Urothelium cell line (cell line): ENCODE measurements around the gene MFGE8.
A peak's percentile ranks its signal among the peaks of the same experiment; 100 is the strongest.
"Not testable (repeated sequence)": the region's sequence is repeated elsewhere in the genome, so short reads cannot be mapped to it uniquely, and the experiment has no call there.

Source experiments
- DNase-seq: peaks from one replicate; pipeline ENCODE4 v3.0.0; 2011; ENCODE audit warnings: low spot score, mixed read lengths
- FAIRE-seq: peaks from 2 replicates; lab custom pipeline; 2011; peaks lifted over from hg19 to GRCh38; lab: Jason Lieb, UNC

MFGE8 gene, protein sequence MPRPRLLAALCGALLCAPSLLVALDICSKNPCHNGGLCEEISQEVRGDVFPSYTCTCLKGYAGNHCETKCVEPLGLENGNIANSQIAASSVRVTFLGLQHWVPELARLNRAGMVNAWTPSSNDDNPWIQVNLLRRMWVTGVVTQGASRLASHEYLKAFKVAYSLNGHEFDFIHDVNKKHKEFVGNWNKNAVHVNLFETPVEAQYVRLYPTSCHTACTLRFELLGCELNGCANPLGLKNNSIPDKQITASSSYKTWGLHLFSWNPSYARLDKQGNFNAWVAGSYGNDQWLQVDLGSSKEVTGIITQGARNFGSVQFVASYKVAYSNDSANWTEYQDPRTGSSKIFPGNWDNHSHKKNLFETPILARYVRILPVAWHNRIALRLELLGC

DNA sequence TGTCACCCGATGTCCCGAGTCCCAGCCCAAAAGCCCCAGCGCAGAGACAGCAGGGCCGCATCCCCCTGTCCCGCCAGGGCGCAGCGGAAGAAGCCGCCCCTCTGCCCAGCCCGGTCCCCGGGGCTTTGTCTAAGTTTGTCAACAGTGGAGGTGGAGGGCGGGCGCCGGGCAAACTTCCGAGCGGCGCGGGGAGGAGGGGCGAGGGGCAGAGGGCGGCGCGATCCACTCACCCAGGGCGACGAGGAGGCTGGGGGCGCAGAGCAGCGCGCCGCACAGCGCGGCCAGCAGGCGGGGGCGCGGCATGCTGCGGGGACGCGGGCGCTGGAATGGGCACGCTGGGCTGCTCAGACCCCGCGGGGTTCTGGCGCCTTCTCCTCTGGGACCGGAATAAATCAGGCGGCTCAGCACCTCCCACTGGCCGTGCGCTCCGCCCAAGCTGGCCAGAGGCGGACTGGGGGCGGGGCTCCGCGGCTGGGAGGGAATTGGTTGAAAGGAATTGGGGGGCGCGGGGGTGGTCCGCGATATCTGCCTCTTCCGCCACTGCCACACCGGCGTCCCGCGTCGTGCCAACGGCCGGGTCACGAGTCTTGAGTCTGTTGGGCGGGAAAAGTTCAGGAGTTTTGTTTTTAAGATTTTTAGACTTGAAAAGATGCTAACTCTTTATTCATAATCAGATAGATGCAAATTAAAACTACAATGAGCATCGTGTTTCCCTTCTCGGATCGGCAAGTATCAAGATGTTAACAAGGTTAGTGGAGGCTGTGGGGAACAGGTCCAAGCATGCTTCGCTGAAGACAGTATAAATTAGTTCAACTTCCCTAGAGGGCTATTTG lies at the start of gene MFGE8:
MFGE8 (minus strand) TSS at position 363 of the 833 bp plus-strand sequence; CDS start at position 303, 60 bp downstream.
- DNase-seq, result peak; percentile 88
- no peak for FAIRE-seq

GRCh38 chr15:88959445-88959844 lies 46.3 kb upstream of the MFGE8 start:
- DNase-seq (no peak), FAIRE-seq (no peak)

GRCh38 chr15:88956906-88957305 lies 43.7 kb upstream of the MFGE8 start:
- FAIRE-seq, result no peak
- DNase-seq, result no peak

- FAIRE-seq (no peak), DNase-seq (no peak)
These were observed 43.1 kb upstream of the MFGE8 start for GRCh38 chr15:88956263-88956662.

- DNase-seq, result no peak
These were observed 41.5 kb upstream of the MFGE8 start for GRCh38 chr15:88954431-88955277.

DNA sequence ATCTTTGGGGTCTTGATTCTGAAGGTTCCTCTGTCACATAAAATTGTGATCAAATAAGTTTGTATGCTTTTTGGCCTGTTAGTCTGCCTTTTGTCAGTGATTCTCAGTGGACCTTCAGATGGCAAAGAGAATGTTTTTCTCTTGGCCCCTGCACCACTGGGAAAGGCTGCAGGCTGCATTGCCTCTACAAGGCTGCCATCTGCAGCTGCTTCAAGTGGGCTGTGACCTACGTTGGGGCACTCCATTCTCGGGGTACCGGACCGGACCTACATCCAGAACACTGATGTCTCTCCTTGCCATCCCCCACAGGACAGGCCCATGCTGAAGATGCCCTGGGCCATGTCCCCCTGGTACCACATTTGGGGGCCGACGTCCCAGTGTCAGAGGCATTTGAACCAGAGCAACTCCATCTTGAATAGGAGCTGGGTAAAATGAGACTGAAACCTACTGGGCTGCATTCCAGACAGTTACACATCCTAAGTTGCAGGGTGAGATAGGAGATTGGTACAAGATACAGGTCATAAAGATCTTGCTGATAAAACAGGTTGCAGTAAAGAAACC lies 37.5 kb upstream of the MFGE8 start:
- FAIRE-seq (no peak), DNase-seq (no peak)

More at GRCh38 chr15:88954431-88955277, 41.5 kb upstream of the MFGE8 start:
- FAIRE-seq, result no peak

DNA sequence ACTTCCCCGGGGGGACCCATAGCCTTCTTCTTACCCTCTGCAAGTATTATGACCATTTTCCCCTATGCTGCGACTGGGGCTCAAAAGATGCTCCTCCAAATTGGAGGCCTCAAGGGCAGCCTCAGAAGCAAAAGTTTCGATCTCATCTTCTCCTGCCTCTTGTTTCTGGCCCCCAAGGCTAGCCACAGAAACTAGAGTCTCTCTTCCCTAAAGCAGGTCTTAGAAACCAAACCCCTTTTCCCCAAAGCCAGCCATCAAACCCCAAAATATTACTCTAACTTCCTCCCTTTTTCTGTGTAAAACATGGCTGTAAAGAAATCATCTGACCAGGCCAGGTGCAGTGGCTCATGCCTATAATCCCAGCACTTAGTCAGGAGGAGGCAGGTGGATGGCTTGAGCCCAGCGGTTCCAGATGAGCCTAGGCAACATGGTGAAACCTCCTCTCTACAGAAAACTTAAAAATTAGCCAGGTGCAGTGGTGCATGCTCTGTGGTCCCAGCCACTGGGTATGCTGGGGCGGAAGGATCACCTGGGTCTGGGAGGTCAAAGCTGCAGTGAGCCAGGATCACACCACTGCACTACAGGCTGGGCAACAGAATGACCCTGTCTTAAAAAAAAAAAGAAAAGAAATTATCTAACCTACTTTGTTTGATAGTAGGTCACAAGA lies 36.7 kb upstream of the MFGE8 start:
- DNase-seq (no peak), FAIRE-seq (no peak)

DNA sequence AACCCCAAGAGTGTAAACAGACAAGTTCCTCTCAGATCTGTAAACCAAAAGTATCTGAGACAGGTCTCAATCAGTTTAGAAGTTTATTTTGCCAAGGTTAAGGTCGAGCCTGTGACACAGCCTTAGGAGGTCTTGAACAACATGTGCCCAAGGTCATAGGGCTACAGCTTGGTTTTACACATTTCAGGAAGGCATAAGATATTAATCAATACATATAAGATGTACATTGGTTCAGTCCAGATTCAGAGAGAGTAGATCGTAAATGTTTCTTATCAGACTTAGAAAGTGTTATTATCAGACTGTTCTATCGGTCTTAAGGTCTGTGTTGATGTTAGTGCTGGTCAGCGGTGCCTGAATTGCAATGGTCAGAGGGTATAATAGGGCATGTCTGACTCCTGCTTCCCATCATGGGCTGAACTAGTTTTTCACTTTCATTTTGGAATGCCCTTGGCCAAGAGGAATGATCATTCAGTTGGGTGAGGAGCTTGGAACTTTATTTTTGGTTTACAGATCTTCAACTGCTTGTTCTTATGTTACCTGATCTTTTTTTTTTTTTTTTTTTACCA lies 27.0 kb upstream of the MFGE8 start:
- no peak for DNase-seq

DNA sequence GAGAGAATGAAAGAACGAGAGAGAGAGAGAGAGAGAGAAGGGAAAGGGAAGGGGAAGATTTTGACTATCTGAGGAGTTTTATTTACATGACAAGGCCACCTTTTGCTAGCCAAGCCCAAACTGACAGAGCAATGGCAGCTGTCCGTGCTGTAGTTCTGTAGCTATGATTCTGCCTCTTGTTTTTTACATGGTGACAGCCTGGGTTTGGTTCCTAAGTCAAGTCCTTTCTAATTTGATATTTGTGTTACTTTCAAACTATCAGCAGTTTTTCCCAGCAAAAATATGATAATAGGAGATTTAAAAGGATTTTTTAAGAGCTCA lies 26.3 kb upstream of the MFGE8 start:
- DNase-seq (no peak), FAIRE-seq (no peak)

More for the DNA sequence above, 27.0 kb upstream of the MFGE8 start:
- FAIRE-seq, result no peak

DNA sequence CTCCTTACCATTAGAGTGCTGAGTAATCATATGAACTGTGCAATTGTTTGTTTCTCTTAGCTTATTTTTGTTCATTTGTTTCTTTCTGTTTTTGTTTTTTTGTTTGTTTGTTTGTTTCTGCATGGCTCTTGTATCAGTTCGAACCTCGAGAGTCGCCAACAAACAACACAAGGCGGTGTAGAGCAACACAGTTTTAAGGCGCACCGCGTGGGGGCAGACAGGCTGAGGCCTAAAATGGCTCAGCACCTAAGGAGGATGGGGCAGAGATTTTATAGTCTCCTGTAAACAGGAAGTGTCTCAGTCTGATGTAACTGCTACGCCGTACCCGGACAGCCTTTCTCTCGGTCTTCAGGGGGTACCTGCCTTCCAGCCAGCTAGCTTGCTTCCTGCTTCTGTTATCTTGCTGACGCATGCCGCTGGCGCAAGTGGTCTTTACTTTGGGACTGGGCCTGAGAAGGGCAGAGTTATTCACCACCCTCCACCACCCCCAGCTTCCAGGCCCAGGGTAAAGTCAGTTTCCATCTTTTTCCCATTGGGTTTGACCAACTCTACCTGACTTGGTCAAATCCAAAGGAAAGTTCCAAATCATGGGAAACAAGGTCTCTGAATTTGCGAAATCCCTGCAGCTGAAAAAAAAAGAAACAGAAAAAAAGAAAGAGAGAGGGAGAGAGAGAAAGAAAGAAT lies 25.8 kb upstream of the MFGE8 start:
- FAIRE-seq (no peak), DNase-seq (no peak)

- FAIRE-seq, DNase-seq: not testable (repeated sequence)
These were observed 21.3 kb upstream of the MFGE8 start for GRCh38 chr15:88934449-88934848.

GRCh38 chr15:88932875-88933330 lies 19.7 kb upstream of the MFGE8 start:
- FAIRE-seq, result no peak
- no peak for DNase-seq

- DNase-seq (no peak), FAIRE-seq (no peak)
These were observed 19.2 kb upstream of the MFGE8 start for GRCh38 chr15:88932271-88932874.

DNA sequence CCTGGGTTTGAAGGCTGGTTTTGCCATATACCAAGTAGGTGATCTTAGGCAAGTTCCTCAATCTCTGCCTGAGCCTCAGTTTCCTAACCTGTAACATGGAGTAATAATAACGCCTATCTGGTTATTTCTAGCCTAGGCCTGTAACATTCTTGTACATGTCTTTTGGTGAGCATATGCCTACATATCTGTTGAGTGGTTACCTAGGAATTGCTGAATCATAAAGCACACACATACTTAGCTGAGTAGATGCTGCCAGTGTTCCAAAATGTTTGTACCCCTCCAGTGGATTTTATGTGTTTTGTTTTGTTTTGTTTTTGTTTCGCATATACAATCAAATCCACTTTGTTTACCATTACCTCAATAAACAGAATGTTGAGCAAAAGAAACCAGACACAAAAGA lies 17.4 kb upstream of the MFGE8 start:
- no peak for FAIRE-seq
- DNase-seq, result no peak

GRCh38 chr15:88929358-88930098 lies 16.3 kb upstream of the MFGE8 start:
- not testable (repeated sequence) for FAIRE-seq, DNase-seq

DNA sequence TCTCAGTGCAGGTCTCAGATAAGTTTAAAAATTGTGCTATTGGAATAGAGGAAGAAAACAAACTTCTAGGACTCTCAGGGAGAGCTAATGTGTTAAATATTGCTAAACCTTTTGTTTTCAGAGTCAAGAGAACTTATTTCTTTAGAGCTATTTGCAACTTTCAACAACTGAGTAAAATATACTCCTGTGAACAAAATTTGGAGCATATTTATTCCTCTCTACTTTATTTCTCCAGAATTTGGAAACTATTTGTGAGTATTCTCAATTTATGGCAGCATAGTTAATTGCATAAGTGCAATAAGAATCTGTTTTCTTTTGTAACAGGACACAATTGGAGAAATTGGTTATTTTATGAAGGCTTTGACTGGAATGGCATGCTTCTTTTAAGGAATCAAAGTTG lies 15.0 kb upstream of the MFGE8 start:
- not testable (repeated sequence) for DNase-seq, FAIRE-seq

- DNase-seq, FAIRE-seq: not testable (repeated sequence)
These were observed 12.5 kb upstream of the MFGE8 start for GRCh38 chr15:88925648-88926047.

GRCh38 chr15:88920892-88921435 lies 7.8 kb upstream of the MFGE8 start:
- peak; percentile 77 for FAIRE-seq
- not testable (repeated sequence) for DNase-seq
